GM19438 (cell line): ENCODE measurements around the gene C11orf52.
A peak's percentile ranks its signal among the peaks of the same experiment; 100 is the strongest.

Experiments used
- ATAC-seq: cut with Tn5 transposase; IDR thresholded peaks from one replicate; pipeline ENCODE4 v1.9.1; 2021; ENCODE audit warnings: low read depth; ENCODE audit not compliant: unreplicated experiment

The C11orf52 gene

DNA sequence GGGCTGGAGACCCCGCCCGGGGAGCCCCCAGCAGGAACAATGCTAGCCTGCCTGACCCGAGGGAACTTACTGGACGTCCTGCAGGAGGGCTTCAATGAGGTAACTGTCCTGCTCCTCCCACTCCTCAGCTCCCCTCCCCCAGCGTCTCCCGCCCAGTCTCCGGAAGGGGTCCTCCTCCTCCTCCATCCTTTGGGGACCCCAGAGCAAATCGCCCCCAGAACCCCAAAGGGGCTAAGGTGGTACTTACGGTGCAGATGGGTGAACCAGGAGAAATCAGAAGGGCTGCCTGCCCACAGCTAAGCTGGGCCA, 18.7 kb downstream of the C11orf52 start:
- ATAC-seq, result no peak

DNA sequence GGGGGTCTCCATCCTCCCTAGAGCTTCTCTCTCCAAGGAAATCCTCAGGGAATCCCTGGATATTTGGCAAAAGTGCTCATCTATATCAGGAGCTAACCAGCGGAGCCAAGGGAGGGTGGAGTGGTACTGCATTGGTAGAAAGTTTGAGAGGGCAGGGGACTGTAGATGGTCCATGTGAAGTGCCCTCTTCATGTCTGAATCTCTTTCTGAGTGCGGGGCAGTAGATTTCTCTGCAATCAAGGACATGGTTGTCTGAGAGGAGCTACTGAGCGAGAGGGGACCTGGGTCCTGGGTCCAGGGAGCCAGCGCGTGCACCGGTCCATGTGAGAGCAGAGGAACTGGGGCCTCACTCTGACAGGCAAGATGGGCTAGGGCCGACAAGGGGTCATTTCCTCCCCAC, 19.1 kb downstream of the C11orf52 start:
- ATAC-seq, result no peak

DNA sequence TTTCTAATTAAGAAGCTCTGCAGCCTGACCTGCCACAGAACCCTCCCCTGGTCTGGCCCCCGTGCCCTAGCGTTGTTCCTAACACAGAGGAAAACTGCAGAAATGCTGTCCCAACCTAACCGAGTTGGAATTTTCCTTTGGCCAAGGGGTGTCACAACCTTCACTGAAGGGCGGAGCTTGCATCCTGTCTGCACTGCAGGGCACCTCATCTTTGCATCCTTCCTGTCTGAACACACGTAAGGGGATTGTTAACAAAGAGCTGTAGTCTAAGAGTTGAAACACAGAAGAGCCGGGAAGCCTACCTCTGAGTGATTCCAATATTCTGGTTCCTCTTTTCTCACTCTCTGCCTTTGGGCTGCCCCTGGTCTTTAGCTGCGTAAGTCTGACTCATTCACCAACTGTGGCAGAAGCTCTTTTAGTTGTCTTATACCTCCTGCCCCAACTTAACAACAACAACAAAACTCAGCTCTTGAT, 20.0 kb downstream of the C11orf52 start:
- peak; percentile 66 for ATAC-seq

DNA sequence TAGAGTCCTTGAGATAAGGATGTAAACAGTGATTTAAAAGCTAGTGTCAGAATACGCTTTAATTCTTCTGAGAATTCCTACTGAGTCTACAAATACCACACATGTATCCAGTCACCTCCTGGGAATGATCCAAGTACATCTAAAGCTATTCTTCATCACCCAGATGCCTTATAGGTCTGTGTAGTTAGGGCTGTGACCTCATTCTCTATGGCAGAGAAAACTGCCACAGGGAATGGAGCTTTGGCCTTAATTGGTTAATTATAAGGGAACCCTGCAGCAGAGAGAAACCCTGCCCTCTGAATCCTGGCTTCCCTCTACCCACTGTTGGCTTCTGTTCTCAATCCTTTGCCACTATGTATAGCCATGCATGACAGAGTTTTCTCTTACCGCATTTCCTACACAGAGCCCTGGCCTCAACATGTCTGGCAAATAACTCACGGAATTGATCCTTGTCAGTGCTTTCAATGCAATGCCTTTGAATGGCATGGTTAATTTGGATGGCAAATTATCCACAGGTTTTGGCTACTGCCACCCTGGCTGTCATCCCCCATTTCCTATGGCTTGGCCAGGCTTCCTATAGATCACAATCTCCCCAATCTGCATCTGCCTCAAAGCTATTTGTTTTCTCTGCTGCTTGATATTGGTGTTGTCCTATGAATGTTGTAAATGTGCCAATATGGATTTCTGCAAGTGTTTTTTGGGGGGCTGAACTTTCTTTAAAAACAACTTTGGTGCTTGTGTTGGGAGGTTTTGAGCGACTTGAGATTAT, 21.3 kb downstream of the C11orf52 start:
- no peak for ATAC-seq

DNA sequence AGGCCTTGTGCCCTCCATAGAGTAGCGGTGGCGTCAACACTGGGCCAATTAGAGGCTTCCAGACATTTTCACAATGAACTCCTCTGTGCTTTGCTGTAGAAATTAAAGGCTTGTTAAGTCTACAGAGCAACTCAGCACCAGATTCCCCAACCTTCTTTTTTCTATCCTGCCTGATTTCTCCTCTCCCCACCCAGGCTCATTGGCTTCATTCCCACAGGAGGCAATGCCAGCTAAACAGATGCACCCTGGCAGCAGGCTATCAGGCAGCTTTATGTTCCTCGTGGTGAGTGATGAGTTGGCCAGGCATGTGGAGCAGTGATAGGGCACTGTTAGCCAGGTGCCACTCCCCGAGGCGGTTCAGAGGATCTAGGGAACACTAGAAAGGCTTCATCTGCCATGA, 23.2 kb downstream of the C11orf52 start:
- ATAC-seq, result no peak

DNA sequence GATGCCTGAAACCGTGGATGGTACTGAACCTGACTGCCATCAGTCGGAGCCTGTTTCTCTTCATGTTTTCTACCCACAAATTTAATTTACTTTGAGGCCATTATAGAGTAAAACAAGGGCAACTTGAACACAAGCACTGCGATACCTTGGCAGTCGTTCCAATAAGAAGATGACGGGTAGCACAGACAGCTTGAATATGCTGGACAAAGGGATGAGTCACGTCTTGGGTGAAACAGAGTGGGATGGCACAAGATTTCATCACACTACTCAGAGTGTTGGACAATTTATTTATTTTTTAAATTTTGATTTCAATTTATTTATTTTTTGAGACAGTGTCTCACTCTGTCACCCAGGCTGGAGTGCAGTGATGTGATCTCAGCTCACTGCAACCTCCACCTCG, 24.1 kb downstream of the C11orf52 start:
- ATAC-seq, result no peak

DNA sequence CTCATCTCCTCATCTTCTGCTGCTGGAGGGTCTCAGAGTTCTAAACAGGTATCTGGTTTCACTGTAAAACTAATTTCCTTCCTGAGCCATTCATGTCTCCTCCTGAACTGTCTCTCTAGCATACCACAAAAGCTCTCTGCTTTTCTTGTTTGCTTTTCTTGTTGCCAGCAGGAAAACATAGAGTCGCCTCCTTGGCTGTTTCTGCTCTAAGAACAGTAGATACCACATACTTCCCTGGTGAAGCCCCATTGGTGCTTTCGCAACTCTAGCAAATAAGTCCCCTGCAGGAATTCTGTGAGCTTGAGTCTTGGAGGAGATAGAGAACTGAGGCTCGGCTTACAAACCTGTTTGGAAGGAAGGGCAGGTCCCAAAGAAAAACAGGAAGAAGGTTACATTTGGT, 25.4 kb downstream of the C11orf52 start:
- ATAC-seq, result no peak

DNA sequence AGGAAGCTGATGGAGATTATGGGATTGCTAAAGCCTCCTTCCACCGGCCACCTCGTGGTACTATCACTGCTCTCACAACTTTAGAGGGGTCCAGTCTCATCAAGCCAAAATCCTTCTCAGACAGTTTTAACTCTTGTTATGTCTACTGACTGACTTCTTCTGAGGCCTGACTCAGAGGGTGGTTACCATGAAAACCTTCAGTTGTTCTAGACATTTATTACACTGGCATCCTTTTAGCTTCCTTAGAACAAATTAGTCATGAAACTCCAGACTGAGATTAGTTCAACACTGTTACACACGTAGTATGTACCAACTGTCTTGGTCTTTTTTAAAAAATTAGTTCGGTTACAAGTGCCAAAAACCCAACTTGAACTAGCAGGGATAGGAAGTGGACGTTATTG, 25.9 kb downstream of the C11orf52 start:
- no peak for ATAC-seq

DNA sequence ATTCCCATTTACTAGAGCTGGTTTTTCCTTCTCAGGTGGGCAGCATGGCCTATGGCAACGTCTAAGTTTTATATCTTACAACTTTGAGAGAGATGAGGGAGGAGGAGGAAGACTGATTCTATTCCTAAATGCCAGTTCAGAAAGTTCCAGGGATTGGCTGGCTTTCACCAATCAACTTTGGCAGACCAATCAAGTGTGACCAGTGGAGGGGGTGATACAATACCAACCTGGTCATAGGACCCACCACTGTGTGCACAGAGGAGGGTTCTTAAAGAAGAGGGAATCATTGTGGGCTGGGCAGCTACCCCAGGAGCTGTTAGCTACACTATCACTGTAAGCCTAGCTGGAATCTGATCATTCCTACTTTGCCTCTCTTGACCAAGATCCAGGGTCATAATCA, 26.5 kb downstream of the C11orf52 start:
- ATAC-seq, result no peak

DNA sequence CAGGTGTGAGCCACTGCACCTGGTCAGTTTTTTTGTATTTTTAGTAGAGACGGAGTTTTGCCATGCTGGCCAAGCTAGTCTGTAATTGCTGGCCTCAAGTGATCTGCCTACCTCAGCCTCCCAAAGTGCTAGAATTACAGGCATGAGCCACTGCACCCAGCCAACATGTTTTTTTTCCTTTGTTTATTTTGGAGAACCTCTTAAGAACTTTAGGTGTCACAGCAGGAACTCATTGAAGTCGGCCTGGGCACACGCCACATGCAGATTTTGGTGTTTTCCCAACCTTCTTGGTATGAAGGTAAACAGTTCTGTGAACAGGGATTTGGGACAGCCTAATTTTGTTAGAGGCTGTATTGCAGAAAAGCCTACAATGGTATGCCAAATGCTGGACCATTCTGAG, 27.8 kb downstream of the C11orf52 start:
- no peak for ATAC-seq

DNA sequence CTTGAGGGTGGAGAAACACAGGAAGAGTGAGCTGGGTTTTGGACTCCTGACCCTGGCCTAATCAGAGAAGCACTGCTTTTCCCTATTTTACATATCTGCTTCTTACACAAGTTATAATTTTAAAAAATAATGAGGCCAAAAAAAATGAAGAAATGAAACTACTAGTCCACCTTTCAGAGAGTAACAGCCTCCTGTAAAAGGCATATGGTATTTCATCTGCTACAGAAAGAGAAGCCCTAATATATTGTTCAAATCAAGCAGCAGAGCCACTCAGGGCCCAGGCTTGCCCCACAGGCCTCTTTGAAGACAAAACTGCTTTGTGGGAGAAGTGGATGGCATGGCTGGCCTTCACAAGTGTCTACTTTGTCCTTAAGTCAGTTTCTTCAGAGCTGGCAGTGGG, 28.4 kb downstream of the C11orf52 start:
- no peak for ATAC-seq

DNA sequence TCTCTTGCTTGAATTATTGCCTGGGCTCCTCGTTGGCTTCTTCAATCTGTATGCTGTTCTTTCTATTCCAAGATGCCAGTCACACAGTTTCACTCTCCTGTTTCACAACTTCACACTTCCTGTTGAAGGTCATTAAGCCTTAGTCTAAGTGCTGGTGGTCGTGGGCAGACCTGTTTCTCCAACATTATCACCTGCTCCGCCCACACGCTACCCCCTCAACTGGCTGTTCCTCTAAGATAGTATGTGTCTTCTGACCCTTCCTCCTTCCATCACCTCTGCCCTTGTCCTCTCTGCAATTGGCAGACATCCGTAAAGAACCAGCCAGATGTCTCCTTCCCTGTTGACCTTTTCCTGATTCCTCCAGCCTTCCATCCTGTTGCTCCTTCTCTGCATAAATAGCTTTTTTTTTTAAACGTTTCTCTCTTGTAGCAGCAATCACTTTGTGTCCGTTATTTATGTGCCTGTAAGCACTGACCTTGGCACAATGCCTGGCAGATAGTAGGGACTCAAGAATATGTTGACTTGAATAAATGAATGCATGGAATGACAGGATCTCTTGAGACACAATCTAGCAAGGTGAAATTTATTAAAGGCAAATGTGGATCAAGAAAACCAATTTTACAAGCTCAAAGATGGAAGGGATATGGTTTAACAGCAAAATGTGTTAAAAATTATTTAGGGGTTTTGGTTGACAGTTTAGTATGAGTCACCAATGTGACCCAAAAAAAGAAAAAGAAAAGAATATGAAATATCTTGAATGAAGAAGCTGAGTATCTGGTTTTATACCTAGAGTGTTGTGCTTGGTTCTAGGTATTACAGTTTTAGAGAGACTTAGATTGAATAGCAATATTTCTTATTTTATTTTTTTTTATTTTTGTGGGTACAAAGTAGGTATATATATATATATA, 31.1 kb downstream of the C11orf52 start:
- ATAC-seq, result no peak

DNA sequence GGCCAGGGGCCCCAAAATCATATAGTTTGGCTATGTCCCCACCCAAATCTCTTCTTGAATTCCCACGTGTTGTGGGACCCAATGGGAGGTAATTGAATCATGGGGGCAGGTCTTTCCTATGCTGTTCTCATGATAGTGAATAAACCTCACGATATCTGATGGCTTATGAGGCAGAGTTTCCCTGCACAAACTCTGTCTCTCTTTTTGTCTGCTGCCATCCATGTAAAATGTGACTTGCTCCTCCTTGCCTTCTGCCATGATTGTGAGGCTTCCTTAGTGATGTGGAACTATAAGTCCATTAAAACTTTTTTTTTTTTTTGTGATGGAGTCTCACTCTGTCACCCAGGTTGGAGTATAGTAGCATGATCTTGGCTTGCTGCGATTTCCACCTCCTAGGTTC, 32.9 kb downstream of the C11orf52 start:
- no peak for ATAC-seq

DNA sequence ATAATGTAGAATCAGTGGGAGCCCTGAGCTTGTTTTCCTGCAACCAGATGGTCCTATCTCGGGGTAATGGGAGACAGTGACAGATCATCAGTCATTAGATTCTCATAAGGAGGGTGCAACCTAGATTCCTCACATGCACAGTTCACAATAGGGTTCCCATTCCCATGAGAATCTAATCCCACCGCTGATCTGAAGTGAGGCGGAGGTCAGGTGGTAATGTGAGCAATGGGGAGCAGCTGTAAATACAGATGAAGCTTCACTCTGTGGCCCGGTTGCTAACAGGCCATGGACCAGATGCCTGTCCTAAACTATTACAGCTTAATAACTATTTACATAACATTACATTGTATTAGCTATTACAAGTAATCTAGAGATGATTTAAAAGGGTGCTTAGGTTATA, 35.4 kb downstream of the C11orf52 start:
- no peak for ATAC-seq

DNA sequence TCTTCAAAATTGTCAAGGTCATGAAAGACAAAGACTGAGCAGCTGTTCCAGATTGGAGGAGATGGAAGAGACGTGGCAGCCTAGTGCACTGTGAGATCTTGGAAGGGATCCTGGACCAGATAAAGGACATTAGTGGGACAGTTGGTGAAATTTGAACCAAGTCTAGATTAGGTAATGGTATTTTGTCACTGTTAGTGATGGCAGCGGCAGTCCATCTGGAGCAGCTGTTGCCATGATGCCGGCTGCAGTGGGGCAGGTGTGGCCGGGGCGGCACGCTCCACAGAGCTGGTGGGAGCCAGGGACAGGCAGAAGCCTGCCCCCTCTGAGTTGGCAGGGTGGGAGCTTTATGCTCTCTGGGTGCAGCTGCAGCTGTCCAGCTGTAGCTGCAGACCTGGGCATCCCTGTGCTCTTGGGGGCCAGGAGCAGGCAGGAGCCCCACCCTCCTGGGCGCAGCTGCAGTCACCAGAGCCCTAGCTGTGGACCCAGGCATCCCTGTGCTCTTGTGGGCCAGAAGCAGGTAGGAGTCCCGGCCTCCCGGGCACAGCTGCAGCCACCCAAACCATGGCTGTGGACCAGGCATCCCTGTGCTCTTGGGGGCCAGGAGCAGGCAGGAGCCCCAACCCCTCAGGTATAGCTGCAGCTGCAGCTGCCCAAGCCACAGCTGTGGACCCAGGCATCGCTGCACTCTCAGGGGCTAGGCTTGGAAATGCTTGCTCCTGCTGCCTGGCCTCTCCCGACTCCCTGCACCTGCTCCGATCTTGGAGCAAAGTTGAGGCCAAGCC, 39.1 kb downstream of the C11orf52 start:
- ATAC-seq, result no peak

DNA sequence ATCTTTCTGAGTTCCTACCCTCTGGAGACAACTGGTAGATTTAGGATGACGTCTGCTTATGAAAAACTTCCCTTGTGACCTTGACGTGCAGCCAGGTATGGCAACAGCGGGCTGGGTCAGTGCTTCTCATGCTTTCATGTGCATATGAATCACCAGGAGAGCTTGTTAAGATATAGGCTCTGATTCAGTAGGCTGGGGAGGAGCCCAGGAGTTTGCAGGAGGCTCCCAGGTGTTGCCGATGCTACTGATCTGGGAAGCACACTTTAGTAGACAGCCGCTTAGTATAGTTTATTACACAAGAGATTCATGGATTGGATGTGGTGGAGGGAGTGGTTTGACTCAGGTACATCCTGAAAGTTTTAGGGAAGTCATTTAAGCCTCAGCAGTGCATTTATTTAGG, 42.2 kb downstream of the C11orf52 start:
- ATAC-seq, result no peak

DNA sequence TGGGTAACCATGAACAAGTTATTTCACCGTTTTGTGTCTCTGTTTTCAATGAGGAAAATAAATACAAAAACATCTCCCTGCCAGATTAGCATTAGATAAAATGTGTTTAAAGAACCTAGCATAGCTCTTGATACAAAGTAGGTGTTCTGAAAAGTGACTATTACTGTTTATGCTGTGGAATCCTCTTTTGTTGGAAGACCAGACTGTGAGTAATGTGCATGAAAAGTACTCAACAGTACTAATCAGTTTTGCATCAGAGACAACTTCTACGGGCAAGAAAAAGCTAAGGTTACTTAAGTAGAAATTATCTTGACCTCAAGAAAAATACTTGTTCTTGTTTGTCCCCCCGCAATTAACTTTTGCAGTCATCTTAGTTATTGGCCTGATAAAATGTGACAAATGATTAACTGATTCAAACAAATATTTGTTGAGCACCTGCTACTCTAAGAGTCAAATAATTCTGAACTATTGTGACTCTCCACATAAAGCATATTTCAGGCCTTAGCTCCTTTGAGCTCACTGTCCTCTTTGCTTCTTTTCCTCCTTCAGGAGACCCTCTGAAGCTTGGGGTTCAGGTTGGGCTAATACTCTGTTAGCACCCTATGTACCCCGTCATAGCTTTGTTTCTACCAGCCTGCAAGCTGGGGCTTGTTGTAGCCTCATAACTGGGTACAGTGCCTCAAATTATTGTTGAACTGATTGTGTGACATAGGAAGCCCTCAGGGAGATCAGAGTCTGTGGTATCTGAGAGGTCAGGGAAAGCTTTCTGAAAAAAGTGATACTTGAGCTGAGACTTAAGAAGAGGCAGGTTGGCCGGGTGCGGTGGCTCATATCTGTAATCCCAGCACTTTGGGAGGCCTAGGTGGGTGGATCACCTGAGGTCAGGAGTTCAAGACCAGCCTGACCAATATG, 42.9 kb downstream of the C11orf52 start:
- ATAC-seq, result no peak

DNA sequence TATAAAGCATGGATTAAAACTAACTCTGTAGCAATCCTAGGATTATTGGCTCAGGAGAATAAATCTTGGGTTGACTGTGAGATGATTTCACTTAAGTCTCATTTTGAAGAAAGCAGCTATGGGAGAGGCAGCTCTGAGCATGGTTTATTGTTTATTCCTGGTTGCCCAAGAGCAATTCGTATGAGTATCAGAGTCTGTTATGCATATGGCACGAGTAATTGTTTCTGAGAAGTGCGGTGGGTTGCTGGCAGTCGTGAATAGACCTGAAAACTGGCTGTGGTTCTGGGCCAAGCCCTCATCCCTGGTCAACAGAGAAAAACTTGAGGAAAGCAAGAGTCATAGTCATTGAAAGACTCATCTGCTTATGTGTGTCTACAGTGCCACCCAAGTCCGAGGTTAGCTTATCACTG, 45.2 kb downstream of the C11orf52 start:
- ATAC-seq, result no peak

DNA sequence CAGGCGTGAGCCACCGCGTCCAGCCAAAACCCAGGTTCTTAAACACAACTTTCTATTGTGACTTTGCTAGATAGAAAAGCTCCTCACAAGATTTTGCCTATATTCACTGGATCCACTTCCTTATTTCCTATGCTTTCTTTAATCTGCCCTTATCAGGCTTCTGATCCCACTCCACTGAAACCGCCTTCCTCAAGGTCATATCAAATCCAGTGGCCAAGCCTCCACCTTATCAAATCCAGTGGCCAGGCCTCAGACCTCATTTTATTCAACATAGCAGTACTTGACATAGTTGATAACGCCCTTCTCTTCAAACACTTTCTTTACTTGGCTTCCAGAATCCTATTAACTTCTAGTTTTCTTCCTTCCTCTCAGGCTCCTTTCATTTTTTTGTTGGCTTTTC, 48.0 kb downstream of the C11orf52 start:
- no peak for ATAC-seq

DNA sequence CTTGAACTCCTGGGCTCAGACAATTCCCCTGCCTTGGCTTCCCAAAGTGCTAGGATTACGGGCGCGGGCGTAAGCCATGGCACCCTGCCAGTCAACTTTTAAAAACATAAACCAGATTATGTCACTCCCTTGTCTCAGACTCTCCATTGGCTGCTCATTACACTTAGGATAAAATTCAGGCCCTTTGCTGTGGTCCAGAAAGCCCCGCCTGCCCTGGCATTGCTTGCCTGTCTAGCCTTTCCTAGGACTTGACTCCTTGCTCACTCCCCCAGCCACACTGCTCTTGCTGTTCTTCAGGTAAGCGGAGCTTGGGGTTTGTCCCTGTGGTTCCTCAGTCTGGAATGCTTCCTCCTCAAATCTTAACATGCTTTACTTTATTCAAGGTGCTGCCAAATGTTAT, 48.9 kb downstream of the C11orf52 start:
- ATAC-seq, result no peak
